ENCODE measurements around the gene ARRDC2.

GRCh38 chr19:18007917-18008673, at the start of gene ARRDC2:
- TF ChIP-seq CTCF (IDR thresholded peaks at IDR 0.05) (no peak), EZH2 (IDR thresholded peaks at IDR 0.05; ENCODE audit: borderline replicate concordance, insufficient read depth, low read depth, low read length, poor library complexity, severe bottlenecking) (no peak)

Data from B cell (primary cell).